Skeletal muscle tissue (tissue), 4 donors: Measurements from ENCODE around the gene MOCS1. TPM values are rescaled to one million over a fixed set of nuclear protein-coding genes. Genes with fewer than 3 reads are reported as not detected.

Experiments used
- H3K27ac ChIP-seq: one replicate; pipeline ENCODE4 v1.7.0; 2013; ENCODE audit warnings: mild to moderate bottlenecking, low read depth, low read length, inconsistent platforms
- H3K27me3 ChIP-seq, 3 donors: one replicate each; pipeline ENCODE4 v1.7.0; 2013; ENCODE audit warnings: low read length in 3 of 3; ENCODE audit not compliant: control insufficient read depth in 3 of 3, insufficient read depth in 3 of 3
- H3K36me3 ChIP-seq, 3 donors: one replicate each; pipeline ENCODE4 v1.7.0; 2013; ENCODE audit warnings: low read length in 3 of 3; ENCODE audit not compliant: control insufficient read depth in 3 of 3, insufficient read depth in 3 of 3
- H3K4me1 ChIP-seq, 3 donors: one replicate each; pipeline ENCODE4 v1.7.0; 2013; ENCODE audit warnings: low read length in 3 of 3, mild to moderate bottlenecking in 3 of 3; ENCODE audit not compliant: control insufficient read depth in 3 of 3, insufficient read depth in 3 of 3
- H3K4me3 ChIP-seq, 3 donors: one replicate each; pipeline ENCODE4 v1.7.0; 2013; ENCODE audit warnings: low read length in 3 of 3
- H3K9ac ChIP-seq, 3 donors: one replicate each; pipeline ENCODE4 v1.7.0; 2013; ENCODE audit warnings: low read length in 3 of 3, mild to moderate bottlenecking in 3 of 3, moderate library complexity in 2 of 3, low read depth in 1 of 3
- H3K9me3 ChIP-seq, 3 donors: one replicate each; pipeline ENCODE4 v1.7.0; 2013; ENCODE audit warnings: low read length in 3 of 3; ENCODE audit not compliant: control insufficient read depth in 3 of 3
- total RNA-seq: library from RNA; depleted of rRNA; stranded (reverse); fragments of >200 nt; gene quantifications from one replicate; pipeline ENCODE4 v1.2.3, GENCODE V29; 2014
- donor health status: Osteomylitis.

MOCS1 gene
- total RNA-seq, 1 donor from 2014 or later = 6.8 TPM

DNA sequence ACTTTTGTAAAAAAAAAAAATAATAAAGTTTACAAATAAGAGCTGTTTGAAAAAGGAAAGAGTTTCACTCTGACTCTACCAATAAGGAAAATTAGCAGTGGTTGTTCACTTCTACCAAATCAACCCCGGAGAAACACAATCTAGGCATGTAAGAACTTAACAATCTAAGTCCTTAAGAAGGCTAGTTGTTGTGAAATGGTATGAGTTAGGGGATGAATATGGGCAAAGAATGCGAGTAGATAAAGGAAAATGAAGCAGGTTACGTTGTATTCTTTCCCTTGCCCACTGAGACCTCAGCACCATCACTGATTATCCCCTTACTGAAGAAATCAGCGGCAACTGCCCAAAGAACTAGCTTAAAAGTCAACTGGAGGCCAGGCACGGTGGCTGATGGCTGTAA, 15.4 kb downstream of the MOCS1 start:
- H3K36me3 ChIP-seq = peaks cover 38 to 54% (median 51%) of the 10 kb centered on the region in 3 donors
- no peaks in the 10 kb centered on the region for H3K9me3 ChIP-seq
- H3K9ac ChIP-seq = no peak overlapping the region
- no peak overlapping the region for H3K27ac ChIP-seq
- H3K27me3 ChIP-seq = no peaks in the 10 kb centered on the region
- no peak overlapping the region for H3K4me3 ChIP-seq
- peaks cover 0 to 13% (median 12%) of the 10 kb centered on the region in 3 donors for H3K4me1 ChIP-seq

DNA sequence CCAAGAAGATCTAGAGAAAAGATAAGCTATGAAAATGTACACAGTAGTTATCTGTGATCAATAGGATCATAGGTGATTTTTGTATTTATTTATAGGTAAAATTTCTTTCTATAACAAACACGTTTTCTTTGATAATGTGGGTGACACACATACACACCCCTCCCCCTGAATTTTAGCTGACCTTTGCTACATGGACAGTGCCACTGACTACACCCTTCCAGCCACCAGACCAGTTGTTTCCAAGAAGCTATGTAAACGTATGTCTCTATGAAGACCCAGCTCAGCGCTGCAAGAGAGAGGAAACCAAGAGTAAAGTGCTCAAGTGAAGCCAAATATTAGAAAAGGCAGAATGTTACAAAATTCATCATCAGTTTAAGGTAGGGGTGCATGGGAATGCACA, 16.3 kb downstream of the MOCS1 start:
- Histone ChIP-seq H3K27me3 (no peaks in the 10 kb centered on the region), H3K4me1 (peaks cover 0 to 5% (median 5%) of the 10 kb centered on the region in 3 donors), H3K4me3 (no peak overlapping the region), H3K27ac (no peak overlapping the region), H3K9me3 (no peaks in the 10 kb centered on the region), H3K36me3 (peaks cover 38 to 56% (median 53%) of the 10 kb centered on the region in 3 donors), H3K9ac (no peak overlapping the region)

DNA sequence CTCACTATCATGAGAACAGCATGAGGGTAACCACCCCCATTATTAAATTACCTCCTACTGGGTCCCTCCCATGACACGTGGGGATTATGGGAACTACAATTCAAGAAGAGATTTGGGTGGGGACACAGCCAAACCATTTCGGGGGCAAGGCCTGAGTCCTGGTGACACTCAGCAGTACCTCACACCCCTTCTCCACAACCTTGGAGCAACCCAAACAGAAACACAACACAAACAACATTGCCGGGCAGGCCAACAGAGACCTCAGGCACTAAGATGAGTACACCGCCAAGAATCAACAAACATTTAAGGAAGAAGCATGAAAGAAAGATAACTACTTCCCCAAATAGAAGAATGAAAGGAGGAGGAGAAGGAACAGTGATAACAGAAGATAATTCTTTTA, 16.9 kb downstream of the MOCS1 start:
- Histone ChIP-seq H3K4me1 (no peaks in the 10 kb centered on the region), H3K27me3 (no peaks in the 10 kb centered on the region), H3K4me3 (no peak overlapping the region), H3K9me3 (no peaks in the 10 kb centered on the region), H3K9ac (no peak overlapping the region), H3K36me3 (peaks cover 38 to 56% (median 53%) of the 10 kb centered on the region in 3 donors), H3K27ac (no peak overlapping the region)

DNA sequence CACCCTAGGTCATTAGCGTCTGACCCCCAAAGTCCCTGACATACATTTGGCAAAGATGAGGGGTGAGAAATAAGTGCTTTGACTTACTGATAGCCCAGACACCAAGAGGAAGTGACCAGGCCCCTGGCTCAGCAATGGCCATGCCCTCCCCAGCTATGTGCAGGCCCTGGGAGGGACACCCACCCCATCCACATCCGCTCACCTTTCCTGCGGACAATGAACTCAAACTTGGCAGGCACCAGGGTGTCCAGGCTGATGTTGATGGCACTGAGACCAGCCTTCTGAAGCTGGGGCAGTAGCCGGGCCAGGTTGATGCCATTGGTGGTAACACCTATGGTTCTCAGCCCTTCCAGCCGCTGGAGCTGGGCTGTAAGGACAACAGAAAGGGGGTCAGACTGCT, 18.4 kb downstream of the MOCS1 start:
- Histone ChIP-seq H3K27me3 (no peaks in the 10 kb centered on the region), H3K27ac (no peak overlapping the region), H3K4me3 (no peak overlapping the region), H3K9me3 (no peaks in the 10 kb centered on the region), H3K9ac (no peak overlapping the region), H3K36me3 (peaks cover 46 to 61% (median 57%) of the 10 kb centered on the region in 3 donors), H3K4me1 (no peaks in the 10 kb centered on the region)

DNA sequence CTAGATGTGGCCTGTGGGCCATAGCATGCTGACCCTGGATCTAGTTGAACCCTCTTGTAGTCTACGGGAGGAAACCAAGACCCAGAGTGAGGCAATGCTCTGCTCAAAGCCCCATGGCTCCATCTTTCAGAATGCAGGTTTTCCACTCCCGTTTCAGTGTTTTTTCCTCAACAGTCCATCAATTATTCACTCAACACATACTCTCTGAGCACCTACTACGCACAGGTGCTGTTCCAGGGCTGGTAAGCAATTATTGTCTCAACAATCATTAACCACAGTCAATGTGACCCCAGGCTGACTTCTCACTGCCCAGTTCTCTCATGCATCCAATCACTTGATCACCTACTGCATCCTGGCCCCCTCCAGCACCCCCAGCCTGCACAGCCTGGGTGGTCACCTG, 20.0 kb downstream of the MOCS1 start:
- H3K36me3 ChIP-seq = peaks cover 60 to 75% (median 67%) of the 10 kb centered on the region in 3 donors
- H3K4me1 ChIP-seq = no peaks in the 10 kb centered on the region
- no peaks in the 10 kb centered on the region for H3K27me3 ChIP-seq
- no peak overlapping the region for H3K9ac ChIP-seq
- no peak overlapping the region for H3K27ac ChIP-seq
- no peak overlapping the region for H3K4me3 ChIP-seq
- H3K9me3 ChIP-seq = no peaks in the 10 kb centered on the region

DNA sequence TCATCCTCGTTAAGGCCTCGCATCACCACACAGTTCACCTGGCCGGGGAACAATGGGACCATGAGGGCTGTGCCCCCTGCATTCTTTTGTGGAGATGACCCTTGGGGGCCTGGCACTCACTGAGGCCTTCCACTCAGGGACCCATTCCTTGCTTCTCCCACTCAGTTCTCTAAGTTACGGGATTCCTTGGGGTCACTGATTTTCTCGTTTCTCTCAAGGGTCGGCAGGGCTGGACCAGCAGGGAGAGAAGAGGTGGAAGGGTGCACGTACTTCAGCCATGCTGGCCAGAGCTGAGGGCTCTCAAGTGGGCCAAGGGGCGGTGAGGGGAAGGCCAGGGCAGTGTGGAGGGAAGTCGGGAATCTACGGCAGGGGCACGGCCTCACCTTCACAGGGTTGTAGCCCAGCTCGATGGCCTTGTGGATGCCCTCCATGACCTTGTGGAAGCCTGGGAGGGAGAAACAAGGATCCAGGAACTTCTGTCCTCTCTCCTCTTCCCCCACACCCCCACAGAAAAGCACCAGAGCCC, 20.8 kb downstream of the MOCS1 start:
- H3K36me3 ChIP-seq = peaks cover 64 to 76% (median 67%) of the 10 kb centered on the region in 3 donors
- H3K27ac ChIP-seq = no peak overlapping the region
- no peaks in the 10 kb centered on the region for H3K27me3 ChIP-seq
- H3K9ac ChIP-seq = no peak overlapping the region
- no peaks in the 10 kb centered on the region for H3K4me1 ChIP-seq
- no peak overlapping the region for H3K4me3 ChIP-seq
- no peaks in the 10 kb centered on the region for H3K9me3 ChIP-seq

DNA sequence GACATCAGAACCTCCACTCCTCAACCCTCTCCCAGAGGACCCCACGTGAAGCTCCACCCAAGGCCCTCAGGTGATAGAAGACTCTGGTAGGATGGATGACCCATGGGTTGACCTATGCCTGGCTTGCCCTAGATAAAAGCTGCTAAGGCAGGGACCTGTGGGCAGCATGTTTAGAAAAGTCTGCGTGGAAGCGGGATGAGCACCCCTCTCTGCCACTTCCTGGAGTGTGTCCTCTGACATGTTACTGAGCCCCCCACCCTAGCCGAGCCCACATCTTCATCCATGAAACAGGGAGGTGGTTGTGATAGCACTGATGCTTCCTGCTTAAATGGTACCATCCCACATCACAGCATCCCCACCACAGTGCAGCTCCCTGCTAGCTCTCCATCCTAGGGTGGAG, 21.8 kb downstream of the MOCS1 start:
- Histone ChIP-seq H3K27me3 (no peaks in the 10 kb centered on the region), H3K27ac (no peak overlapping the region), H3K4me1 (no peaks in the 10 kb centered on the region), H3K9me3 (no peaks in the 10 kb centered on the region), H3K9ac (no peak overlapping the region), H3K4me3 (no peak overlapping the region), H3K36me3 (peaks cover 70 to 76% (median 76%) of the 10 kb centered on the region in 3 donors)

DNA sequence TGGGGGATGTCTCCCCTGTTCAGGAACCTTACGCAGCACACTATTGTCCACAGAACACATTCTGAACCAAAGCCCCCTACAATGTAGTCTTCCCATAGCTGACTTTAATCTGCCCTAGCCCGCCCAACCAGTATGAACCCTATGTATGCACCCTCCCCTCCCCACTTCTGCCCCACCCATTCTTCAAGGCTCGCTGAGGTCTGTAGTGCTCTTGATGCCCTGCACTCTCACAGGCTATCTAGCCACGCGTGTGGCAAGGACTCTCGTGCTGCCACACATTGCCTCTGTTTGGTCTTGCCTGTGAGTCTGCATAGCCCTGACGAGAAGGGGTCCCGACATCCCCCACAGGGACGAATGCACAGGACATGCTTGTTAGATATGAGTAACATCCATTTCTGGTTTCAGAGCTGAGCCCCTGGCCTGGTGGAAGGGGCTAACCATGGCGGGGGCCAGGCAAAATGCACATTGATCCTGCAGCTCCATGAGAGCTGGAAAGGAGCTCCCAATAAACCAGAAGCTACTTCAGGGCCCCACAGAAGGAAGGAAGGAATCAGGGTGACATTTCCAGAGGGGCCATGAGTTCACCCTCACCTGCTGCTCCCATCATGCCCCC, 22.6 kb downstream of the MOCS1 start:
- Histone ChIP-seq H3K9ac (no peak overlapping the region), H3K27ac (no peak overlapping the region), H3K4me1 (no peaks in the 10 kb centered on the region), H3K4me3 (no peak overlapping the region), H3K27me3 (no peaks in the 10 kb centered on the region), H3K36me3 (peaks cover 74 to 76% (median 74%) of the 10 kb centered on the region in 3 donors), H3K9me3 (no peaks in the 10 kb centered on the region)

DNA sequence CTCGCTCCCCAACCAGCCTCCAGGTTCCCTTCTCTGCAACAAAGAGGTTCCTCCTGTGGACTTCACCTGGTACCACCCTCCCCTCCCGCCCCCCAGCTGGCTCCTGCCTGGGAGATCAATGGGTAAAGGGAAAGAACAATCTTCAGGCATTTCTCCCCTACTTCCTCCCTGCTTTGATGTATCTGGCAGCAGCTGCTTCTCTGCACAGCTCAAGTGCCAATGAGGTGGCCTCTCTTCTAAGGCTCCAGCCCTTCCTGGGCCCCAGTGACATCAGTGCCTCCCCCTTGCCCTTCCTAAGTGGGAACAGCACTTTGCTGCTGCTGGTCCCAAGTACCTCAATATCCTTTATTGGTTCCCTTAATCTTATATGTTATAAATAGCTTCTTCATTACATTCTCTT, 23.5 kb downstream of the MOCS1 start:
- Histone ChIP-seq H3K4me1 (no peaks in the 10 kb centered on the region), H3K4me3 (no peak overlapping the region), H3K27ac (no peak overlapping the region), H3K9ac (no peak overlapping the region), H3K27me3 (no peaks in the 10 kb centered on the region), H3K9me3 (no peaks in the 10 kb centered on the region), H3K36me3 (peaks cover 74 to 78% (median 75%) of the 10 kb centered on the region in 3 donors)

DNA sequence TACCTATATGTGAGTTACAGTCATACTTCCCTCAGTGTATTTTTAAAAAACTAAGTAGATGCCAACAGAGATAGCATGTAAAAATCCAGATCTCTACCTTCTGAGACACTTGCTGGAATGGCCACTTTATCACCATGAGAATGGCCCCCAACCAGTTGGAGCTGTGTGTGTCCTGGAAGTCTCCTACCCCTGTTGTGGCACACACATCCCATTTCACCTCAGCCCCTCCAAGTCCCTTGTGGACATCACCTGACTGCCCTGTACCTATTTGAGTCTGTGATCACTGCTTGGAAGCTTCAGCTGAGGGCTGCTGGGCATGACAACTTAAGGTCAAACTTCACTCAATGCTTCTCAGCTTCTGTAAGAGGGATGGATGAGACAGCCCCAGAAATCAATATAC, 24.1 kb downstream of the MOCS1 start:
- Histone ChIP-seq H3K27ac (no peak overlapping the region), H3K9me3 (no peaks in the 10 kb centered on the region), H3K27me3 (no peaks in the 10 kb centered on the region), H3K4me3 (no peak overlapping the region), H3K9ac (no peak overlapping the region), H3K4me1 (no peaks in the 10 kb centered on the region), H3K36me3 (peaks cover 71 to 76% (median 74%) of the 10 kb centered on the region in 3 donors)
